NCI-H2227 treated with DMSO at 0.1 percent for 48 hours (cell line): ENCODE data around the gene KCNIP4.

ENCODE experiments used
- DNase-seq: peaks from one replicate; lab custom pipeline; 2025; lab: John Stamatoyannopoulos, UW

The KCNIP4 gene

DNA sequence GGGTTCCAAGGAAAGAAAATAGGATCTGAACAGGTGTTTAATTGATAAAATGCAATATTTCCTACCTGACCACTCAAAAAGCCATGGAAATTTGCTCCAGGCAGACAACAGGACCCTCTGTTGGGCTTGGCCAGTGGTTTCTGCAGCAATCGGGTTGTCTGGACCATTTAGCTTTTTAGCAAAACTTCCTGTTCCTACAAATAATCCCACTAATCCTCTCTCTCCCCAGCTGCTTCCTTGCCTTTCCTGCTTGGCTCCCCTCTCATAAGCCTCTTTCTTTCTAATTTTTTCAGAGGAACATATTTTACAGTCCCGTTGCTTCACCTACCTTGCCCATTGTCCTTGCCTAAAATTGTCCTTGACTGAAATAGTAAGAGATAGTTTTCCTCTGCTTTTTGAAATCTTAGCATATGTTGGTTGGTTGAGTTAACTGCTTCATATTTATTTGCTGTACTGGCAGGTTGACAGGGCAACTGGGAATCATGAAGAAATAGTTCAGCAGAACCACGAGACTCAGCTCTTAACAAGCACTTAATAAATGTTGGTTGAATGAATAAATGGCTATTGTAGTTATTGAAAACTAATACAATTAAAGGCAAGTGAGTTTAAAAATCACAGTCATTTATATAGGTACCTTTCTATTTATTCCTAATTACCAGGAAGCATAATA is 259.8 kb downstream of the KCNIP4 start:
- no peak for DNase-seq

- no peak for DNase-seq
Observed at GRCh38 chr4:21685911-21686310, 262.7 kb downstream of the KCNIP4 start.

DNA sequence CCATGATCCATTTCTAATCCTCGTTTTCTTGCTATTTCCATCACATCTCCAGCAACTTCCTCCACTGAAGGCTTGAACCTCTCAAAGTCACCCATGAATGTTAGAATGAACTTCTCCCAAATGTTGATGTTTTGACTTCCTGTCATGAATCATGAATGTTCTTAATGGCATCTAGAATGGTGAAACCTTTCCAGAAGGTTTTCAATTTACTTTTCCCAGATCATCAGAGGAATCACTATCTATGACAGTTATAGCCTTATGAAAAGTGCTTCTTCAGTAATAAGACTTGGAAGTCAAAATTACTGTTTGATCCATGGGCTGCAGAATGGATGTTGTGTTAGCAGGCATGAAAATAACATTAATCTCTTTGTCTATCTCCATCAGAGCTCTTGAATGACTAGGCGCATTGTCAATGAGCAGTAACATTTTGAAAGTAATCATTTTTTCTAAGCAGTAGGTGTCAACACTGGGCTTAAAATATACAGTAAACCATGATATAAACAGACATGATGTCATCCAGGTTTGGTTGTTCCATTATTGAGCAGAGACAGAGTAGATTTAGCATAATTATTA is 268.2 kb downstream of the KCNIP4 start:
- DNase-seq: no peak

- DNase-seq: no peak
Observed at GRCh38 chr4:21678711-21679110, 269.9 kb downstream of the KCNIP4 start.

DNA sequence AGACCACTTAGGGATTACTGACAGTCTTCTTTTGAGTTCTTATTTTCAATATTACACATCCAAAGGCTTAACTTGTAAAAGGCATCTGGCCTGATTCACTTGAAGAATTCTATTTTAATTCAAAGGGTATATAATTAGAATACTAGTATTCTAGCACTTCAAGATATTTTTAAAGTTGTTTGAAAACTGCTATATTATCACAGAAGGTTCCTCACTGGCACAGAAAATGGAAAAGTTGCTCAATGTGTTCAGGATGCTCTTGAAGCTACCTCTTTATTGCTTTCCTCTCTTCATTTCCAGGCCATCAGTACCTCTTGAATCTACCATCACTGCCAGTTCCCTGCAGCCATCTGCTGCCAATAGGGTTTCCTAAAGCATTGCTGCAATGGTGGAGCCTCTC is 271.4 kb downstream of the KCNIP4 start:
- no peak for DNase-seq

- no peak for DNase-seq
Observed at GRCh38 chr4:21664355-21664754, 284.2 kb downstream of the KCNIP4 start.

- DNase-seq: no peak
Observed at GRCh38 chr4:21656832-21657231, 291.7 kb downstream of the KCNIP4 start.

- DNase-seq: no peak
Observed at GRCh38 chr4:21655031-21655430, 293.5 kb downstream of the KCNIP4 start.

GRCh38 chr4:21652508-21653231 is 295.9 kb downstream of the KCNIP4 start:
- no peak for DNase-seq

DNA sequence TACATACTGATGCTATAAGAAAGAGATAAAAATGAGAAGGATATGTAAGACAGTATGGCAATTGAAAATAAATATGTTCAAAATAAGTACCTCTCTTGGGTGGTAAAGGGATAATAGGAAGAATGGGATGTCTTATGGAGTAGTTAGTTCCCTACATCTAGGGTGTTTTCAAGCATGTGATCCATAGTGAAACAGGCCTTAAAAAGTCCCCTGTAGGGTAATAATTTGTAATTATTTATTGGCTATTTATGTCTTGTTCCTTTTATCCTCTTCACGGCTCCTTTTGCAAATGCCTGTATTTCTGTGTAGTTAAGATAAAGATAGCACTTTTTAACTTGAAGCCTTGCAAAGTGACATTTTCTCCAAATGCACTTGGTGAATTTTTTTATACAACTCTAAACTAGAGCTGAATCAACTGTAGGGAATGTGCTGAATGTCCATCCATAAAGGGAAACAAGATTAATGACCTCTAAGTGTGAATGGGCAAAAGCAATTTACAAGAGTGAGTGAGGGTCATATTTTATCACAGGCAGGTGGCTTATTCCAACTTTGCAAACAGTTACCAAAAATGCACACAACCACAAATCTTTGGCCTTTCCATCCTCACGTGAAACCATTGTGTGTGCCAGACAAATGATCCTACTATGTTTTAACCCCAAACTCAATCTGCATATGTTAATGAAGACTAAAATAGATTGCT is 299.0 kb downstream of the KCNIP4 start:
- no peak for DNase-seq

DNA sequence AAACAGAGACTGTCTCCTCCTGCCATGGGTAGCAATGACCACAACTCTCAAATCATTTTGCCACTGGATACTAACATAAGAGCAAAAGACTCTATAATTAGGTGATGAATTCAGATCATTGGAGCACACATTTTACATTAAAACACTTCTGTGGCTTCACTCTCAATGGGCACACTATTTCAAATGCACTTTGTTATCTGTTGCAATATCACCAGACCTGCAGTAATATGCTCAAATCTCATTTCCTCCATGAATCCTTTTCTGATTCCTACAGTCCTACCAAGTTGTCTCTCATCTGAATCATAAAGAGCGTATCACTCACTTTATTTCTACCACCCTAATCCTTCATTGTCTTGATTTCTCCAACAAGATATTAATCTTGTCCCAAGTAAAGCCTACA is 302.8 kb downstream of the KCNIP4 start:
- DNase-seq: no peak

DNA sequence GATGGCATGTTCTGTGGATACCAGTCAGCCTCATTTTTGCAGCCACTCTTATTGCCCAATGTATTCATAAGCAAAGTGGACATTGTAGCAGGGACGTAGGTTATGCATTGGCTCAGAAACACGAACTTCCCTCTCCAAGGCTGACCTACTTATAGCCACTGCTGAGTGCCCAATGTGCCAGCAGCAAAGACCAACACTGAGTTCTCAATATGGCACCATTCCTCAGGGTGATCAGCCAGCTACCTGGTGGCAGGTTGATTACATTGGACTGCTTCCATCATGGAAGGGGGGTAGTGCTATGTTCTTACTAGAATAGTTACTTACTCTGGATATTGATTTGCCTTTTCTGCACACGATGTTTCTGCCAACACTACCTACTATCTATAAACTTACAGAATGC is 306.9 kb downstream of the KCNIP4 start:
- DNase-seq: no peak

- DNase-seq: no peak
Observed at GRCh38 chr4:21638171-21638725, 310.3 kb downstream of the KCNIP4 start.

DNA sequence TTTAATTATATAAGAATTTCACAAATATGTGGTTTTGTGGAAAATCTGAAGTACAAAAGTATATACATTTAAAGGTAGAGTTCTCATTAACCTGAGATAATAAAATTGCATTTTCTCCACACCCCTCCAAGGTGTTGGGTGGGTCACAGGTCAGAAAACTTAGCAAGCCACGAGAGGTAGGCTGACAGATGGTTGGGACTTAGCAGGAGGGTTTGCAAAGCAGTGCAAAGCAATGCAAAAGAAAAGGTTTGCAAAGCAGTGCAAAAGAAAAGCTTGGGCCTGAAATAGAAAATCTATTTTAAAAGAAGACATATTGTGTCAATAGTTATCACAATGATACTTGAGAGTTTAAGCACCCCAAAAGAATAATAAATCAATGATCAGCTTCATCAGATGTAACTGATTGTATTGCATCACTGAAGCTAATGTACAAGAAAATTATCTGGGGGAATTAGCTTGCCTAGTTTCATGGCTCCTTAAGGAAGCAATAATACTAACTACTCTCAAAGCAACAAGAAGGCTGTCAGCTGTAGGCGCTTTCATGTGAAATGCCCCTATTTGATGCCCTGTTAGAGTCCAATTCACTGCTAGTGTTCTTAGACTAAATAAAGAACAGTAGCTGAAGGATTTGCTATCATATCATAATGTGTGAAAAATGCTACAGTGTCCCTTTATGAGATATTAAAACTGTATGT is 319.5 kb downstream of the KCNIP4 start:
- DNase-seq: no peak

DNA sequence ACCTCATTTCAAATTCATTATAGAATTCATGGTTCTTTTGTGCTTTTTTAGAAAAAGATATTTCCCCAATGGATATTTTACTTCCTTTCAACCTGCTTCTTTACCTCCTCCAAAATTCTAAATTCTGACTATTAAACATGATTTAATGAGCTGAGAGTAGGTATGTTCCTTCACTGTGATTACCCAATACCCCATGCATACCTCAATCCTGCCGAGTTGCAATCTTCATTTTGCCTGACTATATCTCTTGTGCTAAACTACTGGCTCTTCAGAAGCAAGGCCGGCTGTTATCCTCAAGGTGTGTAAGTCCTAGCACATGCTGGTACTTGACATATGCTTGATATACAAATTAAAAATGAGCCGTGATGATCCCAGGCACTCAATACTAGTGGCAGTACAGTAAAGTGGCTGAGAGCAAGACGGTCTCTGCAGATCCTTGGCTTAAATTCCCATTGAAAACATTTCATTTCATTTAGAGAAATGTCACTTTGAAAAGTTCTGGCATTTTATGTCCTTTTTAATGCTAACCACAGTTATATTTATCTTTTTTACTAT is 320.4 kb downstream of the KCNIP4 start:
- DNase-seq: no peak

GRCh38 chr4:21625447-21625846 is 323.1 kb downstream of the KCNIP4 start:
- no peak for DNase-seq

DNA sequence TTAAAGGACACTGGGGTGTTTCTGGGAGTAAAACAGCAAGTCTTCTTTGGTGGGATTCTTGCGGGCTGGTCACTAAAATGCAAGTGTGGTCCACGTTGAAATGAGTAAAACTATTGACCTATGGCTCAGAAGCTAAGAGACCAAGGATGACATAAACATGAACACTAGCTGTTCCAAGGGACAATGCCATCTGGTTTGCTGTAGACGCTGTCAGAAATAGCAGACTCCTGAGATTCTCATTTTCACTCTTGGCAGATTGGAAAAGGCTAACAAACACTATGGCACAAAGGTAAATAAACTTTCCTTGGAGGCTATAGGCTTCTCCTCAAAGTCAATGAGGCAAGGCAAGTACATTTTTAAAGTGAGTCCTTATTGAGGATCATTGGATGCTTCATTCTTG is 343.6 kb downstream of the KCNIP4 start:
- DNase-seq: no peak

- peak; percentile 2 for DNase-seq
Observed at GRCh38 chr4:21596521-21596920, 352.1 kb downstream of the KCNIP4 start.

DNA sequence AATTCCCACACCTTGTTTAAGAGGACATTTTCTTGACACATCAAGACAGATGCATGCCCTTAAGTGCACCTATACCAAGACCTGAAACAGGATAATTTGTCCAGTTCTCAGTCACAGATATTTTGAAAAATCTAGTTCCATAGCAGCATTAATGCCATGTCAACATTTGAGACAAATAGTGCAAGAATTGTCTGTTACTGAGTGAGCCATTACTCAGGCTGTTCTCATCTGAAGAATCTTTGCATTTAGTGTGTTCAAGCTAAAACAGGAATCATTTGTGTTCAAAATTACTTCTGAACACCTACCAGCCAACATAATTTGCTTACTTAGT is 354.9 kb downstream of the KCNIP4 start:
- no peak for DNase-seq

GRCh38 chr4:21592970-21593670 is 355.5 kb downstream of the KCNIP4 start:
- DNase-seq: no peak

DNA sequence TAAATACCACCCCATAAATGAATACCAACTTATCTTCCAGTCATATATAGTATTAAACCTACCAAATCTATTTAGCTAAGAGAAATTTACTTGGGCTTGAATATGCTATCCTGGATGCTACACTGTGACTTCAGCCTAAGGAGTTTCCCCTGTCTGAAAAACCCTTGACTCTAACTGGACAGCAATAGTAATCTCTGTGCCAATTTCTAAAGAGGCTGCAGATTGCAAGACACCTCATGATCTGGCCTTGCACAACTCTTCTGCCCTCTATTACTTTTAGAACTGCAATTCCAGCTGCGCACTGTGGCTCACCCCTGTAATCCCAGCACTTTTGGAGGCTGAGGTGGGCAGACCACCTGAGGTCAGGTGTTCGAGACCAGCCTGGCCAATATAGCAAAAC is 371.5 kb downstream of the KCNIP4 start:
- no peak for DNase-seq
